CD14-positive monocyte (primary cell): ENCODE data around the gene EML4. TPM values are rescaled to one million over a fixed set of nuclear protein-coding genes. Genes with fewer than 3 reads are reported as not detected.

Source experiments
- DNase-seq, 3 donors: peaks; one replicate each; pipeline ENCODE4 v3.0.0-alpha.2; 2011 to 2022
- H2AFZ ChIP-seq: 2 replicates; pipeline ENCODE4 v1.6.0; 2012; ENCODE audit warnings: mild to moderate bottlenecking, low read depth, low read length, inconsistent platforms; ENCODE audit not compliant: insufficient read depth, poor library complexity, severe bottlenecking
- H3K27ac ChIP-seq, 2 donors: 1 replicate in 1 of 2; 2 replicates in 1 of 2; pipeline ENCODE4 v1.5.1; 2012 to 2013; ENCODE audit warnings: low read length in 2 of 2, control low read depth in 1 of 2, inconsistent platforms in 1 of 2, low read depth in 1 of 2, mild to moderate bottlenecking in 1 of 2
- H3K27me3 ChIP-seq, 2 donors: one replicate each; pipeline versions ENCODE4 v1.6.0 to v1.6.1; 2011 to 2013; ENCODE audit warnings: low read length in 2 of 2; ENCODE audit not compliant: control insufficient read depth in 2 of 2, insufficient read depth in 2 of 2
- H3K36me3 ChIP-seq, 2 donors: replicated peaks in 1 of 2; 1 replicate in 1 of 2; 2 replicates in 1 of 2; pipeline versions ENCODE4 v1.5.1 to v1.6.1; 2012 to 2013; ENCODE audit warnings: low read length in 2 of 2, control low read depth in 1 of 2, inconsistent platforms in 1 of 2, mild to moderate bottlenecking in 1 of 2; ENCODE audit not compliant: insufficient read depth in 2 of 2, control insufficient read depth in 1 of 2
- H3K4me1 ChIP-seq, 2 donors: 1 replicate in 1 of 2; 2 replicates in 1 of 2; pipeline versions ENCODE4 v1.5.1 to v1.6.1; 2012 to 2013; ENCODE audit warnings: low read length in 2 of 2, control low read depth in 1 of 2, inconsistent platforms in 1 of 2, mild to moderate bottlenecking in 1 of 2, moderate library complexity in 1 of 2; ENCODE audit not compliant: insufficient read depth in 2 of 2, control insufficient read depth in 1 of 2
- H3K4me2 ChIP-seq: replicated peaks from 2 replicates; pipeline ENCODE3; 2012; ENCODE audit warnings: low read length, moderate library complexity, mild to moderate bottlenecking; ENCODE audit not compliant: poor library complexity, severe bottlenecking; ENCODE audit errors: extremely low read depth
- H3K4me3 ChIP-seq, 3 experiments: fragments of 200-600 bp in 1 of 3; sonication (generic) in 1 of 3; replicated peaks in 1 of 3; 1 replicate in 2 of 3; 2 replicates in 1 of 3; pipeline ENCODE4 v1.5.1; 2011 to 2013; ENCODE audit warnings: low read length in 3 of 3, mild to moderate bottlenecking in 3 of 3, control low read depth in 2 of 3, low read depth in 2 of 3, inconsistent platforms in 1 of 3, moderate library complexity in 1 of 3
- H3K79me2 ChIP-seq: 2 replicates; pipeline ENCODE4 v1.6.0; 2012; ENCODE audit warnings: mild to moderate bottlenecking, control low read depth, inconsistent platforms, low read length, moderate library complexity; ENCODE audit not compliant: insufficient read depth
- H3K9ac ChIP-seq: 2 replicates; pipeline ENCODE4 v1.6.0; 2017; ENCODE audit warnings: low read length, mild to moderate bottlenecking; ENCODE audit not compliant: insufficient read depth, poor library complexity, severe bottlenecking
- H3K9me3 ChIP-seq, 2 donors: replicated peaks in 1 of 2; 1 replicate in 1 of 2; 2 replicates in 1 of 2; pipeline versions ENCODE4 v1.5.1 to v1.6.1; 2012 to 2013; ENCODE audit warnings: low read length in 2 of 2, control low read depth in 1 of 2; ENCODE audit not compliant: control insufficient read depth in 1 of 2, insufficient read depth in 1 of 2
- H4K20me1 ChIP-seq: 2 replicates; pipeline ENCODE4 v1.6.0; 2012; ENCODE audit warnings: mild to moderate bottlenecking, low read length, control low read depth, moderate library complexity; ENCODE audit not compliant: insufficient read depth
- H3K27ac Mint-ChIP-seq, 7 donors: one replicate each; pipeline ENCODE4 v1.8.0; 2020; ENCODE audit warnings: mild to moderate bottlenecking in 7 of 7, mixed read lengths in 7 of 7, moderate library complexity in 6 of 7, inconsistent platforms in 2 of 7
- H3K27me3 Mint-ChIP-seq, 3 donors: one replicate each; pipeline ENCODE4 v1.8.0; 2021 to 2022; ENCODE audit warnings: low read depth in 3 of 3, mild to moderate bottlenecking in 3 of 3, mixed read lengths in 3 of 3, moderate library complexity in 3 of 3, inconsistent platforms in 1 of 3
- H3K36me3 Mint-ChIP-seq, 2 donors: one replicate each; pipeline ENCODE4 v1.8.0; 2020; ENCODE audit warnings: mixed read lengths in 2 of 2, inconsistent platforms in 1 of 2, mild to moderate bottlenecking in 1 of 2
- H3K4me1 Mint-ChIP-seq: one replicate; pipeline ENCODE4 v1.8.0; 2020; ENCODE audit warnings: mild to moderate bottlenecking, mixed read lengths
- H3K4me3 Mint-ChIP-seq, 2 donors: one replicate each; pipeline ENCODE4 v1.8.0; 2020; ENCODE audit warnings: mild to moderate bottlenecking in 2 of 2, mixed read lengths in 2 of 2, moderate library complexity in 1 of 2
- H3K9me3 Mint-ChIP-seq, 7 donors: one replicate each; pipeline ENCODE4 v1.8.0; 2020 to 2022; ENCODE audit warnings: mixed read lengths in 7 of 7, mild to moderate bottlenecking in 6 of 7, moderate library complexity in 6 of 7, inconsistent platforms in 2 of 7
- CTCF ChIP-seq: fragments of 200-600 bp; IDR thresholded peaks from one replicate; pipeline ENCODE4 v1.8.0; 2022; ENCODE audit warnings: antibody characterized with exemption, mild to moderate bottlenecking
- WGBS: methylation state at CpG from one replicate; pipeline ENCODE4 v1.1.5; 2013; ENCODE audit warnings: missing lambda C conversion rate; ENCODE audit not compliant: insufficient coverage; 5-methylcytosine and 5-hydroxymethylcytosine counted together
- intact Hi-C, 2 donors: fragments of 100-400 bp; cut with micrococcal nuclease; formaldehyde crosslinking; loops; one replicate each; pipeline versions ENCODE4 v1.15.0 to v1.15.1; 2023
- polyA plus RNA-seq, 3 donors: library from polyadenylated mRNA; depleted of rRNA in 1 of 3; unstranded in 2 of 3; stranded (reverse) in 1 of 3; fragments of 300-500 nt in 2 of 3; fragments of >200 nt in 1 of 3; fragmentation: Illumina TruSeq in 2 of 3; gene quantifications; 1 replicate in 2 of 3; 2 replicates in 1 of 3; pipeline ENCODE4 v1.2.3, GENCODE V29; 2012 to 2021

Gene EML4
- polyA plus RNA-seq, 3 donors, result 11.5 to 24.3 (median 15.0) TPM

- Histone ChIP-seq H3K36me3 (peaks cover 44 to 71% of the 10 kb centered on the region in 2 donors), H3K4me2 (no peak overlapping the region), H2AFZ (no peak overlapping the region), H4K20me1 (peaks cover 57% of the 10 kb centered on the region), H3K4me3 (no peak overlapping the region), H3K9me3 (no peaks in the 10 kb centered on the region), H3K4me1 (no peaks in the 10 kb centered on the region), H3K27ac (no peak overlapping the region), H3K27me3 (no peaks in the 10 kb centered on the region), H3K9ac (no peak overlapping the region), H3K79me2 (peaks cover 94% of the 10 kb centered on the region)
- no peak for DNase-seq
- intact Hi-C loops, result no loop called here
- Mint-ChIP-seq H3K4me1 (peaks cover 2% of the 10 kb centered on the region), H3K27ac (peak overlapping the region in 1 of 7 donors; percentile 32), H3K27me3 (no peaks in the 10 kb centered on the region), H3K9me3 (no peaks in the 10 kb centered on the region), H3K4me3 (no peak overlapping the region), H3K36me3 (peaks cover 66 to 82% of the 10 kb centered on the region in 2 donors)
- TF ChIP-seq CTCF, result no peak
- 100% methylated on average over 5 of the region's 5 CpGs for WGBS
Observed at GRCh38 chr2:42351864-42352263, 182.7 kb downstream of the EML4 start.

GRCh38 chr2:42353792-42354429 lies 184.8 kb downstream of the EML4 start:
- Histone ChIP-seq H3K9me3 (no peaks in the 10 kb centered on the region), H3K27ac (no peak overlapping the region), H3K4me1 (peaks cover 2 to 3% of the 10 kb centered on the region in 2 donors), H3K27me3 (no peaks in the 10 kb centered on the region), H3K9ac (no peak overlapping the region), H3K4me2 (no peak overlapping the region), H3K36me3 (peaks cover 36 to 51% of the 10 kb centered on the region in 2 donors), H2AFZ (no peak overlapping the region), H3K79me2 (peaks cover 95% of the 10 kb centered on the region), H3K4me3 (no peak overlapping the region), H4K20me1 (peaks cover 78% of the 10 kb centered on the region)
- intact Hi-C loops, result no loop called here
- no peaks in the 10 kb centered on the region for H3K9me3 Mint-ChIP-seq
- no peak for DNase-seq
- H3K36me3 Mint-ChIP-seq, result peaks cover 48 to 63% of the 10 kb centered on the region in 2 donors
- no peak overlapping the region for H3K4me3 Mint-ChIP-seq
- no peaks in the 10 kb centered on the region for H3K27me3 Mint-ChIP-seq
- peaks cover 15% of the 10 kb centered on the region for H3K4me1 Mint-ChIP-seq
- H3K27ac Mint-ChIP-seq, result peak overlapping the region in 1 of 7 donors; percentile 43
- TF ChIP-seq CTCF, result no peak
- WGBS, result no CpG with 5 or more reads among the region's 5 CpGs
